Measurements from ENCODE around the gene PNPLA7. TPM values are rescaled to one million over a fixed set of nuclear protein-coding genes. Genes with fewer than 3 reads are reported as not detected.

Gene PNPLA7
- total and polyA plus RNA-seq, 2 of the 8 experiments (the other 6 are each of a cell fraction or from before 2014, with no cell fraction given): 0.35 to 0.47 TPM

DNA sequence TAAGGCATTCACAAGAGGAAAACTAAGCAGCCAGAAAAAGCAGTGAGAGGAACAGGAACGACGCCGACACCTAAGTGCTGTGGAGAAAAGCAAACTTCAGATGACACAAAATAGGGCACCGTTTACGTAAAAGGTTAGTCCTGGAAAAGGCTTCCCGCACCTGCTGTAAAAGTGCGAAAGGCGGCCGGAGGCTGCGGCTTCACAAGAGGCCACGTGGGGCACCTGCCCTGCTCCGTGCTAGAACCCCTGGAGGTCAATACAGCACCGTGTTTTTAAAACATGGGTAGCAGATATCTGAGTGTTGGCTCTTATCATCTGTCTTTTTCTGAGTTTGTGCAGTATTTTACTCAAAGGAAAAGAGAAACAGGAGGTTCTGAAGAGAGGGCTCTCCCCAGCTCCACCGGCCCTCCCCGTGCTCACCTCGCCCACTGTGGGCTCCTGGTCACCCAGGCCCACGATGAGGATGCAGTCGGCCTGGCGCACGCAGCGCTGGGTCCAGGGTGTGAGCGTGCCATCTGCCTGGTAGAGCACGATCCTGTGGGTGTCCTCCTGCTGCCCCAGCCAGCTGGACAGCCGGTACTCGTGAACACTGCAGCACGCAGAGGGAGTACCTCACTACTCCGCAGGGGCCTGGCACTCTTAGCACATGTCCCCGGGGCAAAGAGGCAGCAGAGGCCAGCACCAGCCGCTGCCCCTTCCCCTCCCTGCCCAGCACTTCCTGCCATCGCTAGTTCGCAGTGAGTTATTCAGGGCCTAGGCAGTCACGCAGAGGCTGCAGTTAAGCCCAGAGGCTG is 70.1 kb downstream of the PNPLA7 start:
- H3K23ac ChIP-seq (ENCODE audit: insufficient read length): no peak overlapping the region
- H2BK5ac ChIP-seq (ENCODE audit: low read depth, low read length): no peak overlapping the region
- no peak overlapping the region; the same call in 1 of the 2 replicates for H2BK15ac ChIP-seq (ENCODE audit: low read length)
- H3K27ac ChIP-seq (ENCODE audit: low read depth, low read length): no peak overlapping the region
- FAIRE-seq: no peak
- POLR2A ChIA-PET (ENCODE audit: partially characterized antibody): no interaction called here
- peaks cover 4 to 6% of the 10 kb centered on the region in 2 experiments; a peak in 3 of 4 replicates for H3K9me3 ChIP-seq (ENCODE audit: insufficient read depth in 2 of 2, low read depth in 1 of 2, low read length in 1 of 2)
- no peak overlapping the region for H2BK120ac ChIP-seq (replicated peaks; ENCODE audit: low read depth, low read length)
- no peak overlapping the region; the same call in 1 of the 2 replicates for H4K8ac ChIP-seq (ENCODE audit: extremely low read depth, insufficient read depth, low read length)
- H3K79me2 ChIP-seq (ENCODE audit: control insufficient read depth in 1 of 2, insufficient read depth in 2 of 2, low read length in 2 of 2): no peaks in the 10 kb centered on the region
- no peak overlapping the region for H3K4me2 ChIP-seq (ENCODE audit: insufficient read depth in 1 of 2, low read depth in 2 of 2, low read length in 2 of 2)
- H3K18ac ChIP-seq (ENCODE audit: extremely low read depth, low read length): no peak overlapping the region
- CTCF ChIA-PET (ENCODE audit: partially characterized antibody): interaction anchor here (0.7 to 1.6 kb wide), 3 partner anchors 10 to 36 kb away, joined by 3 to 4 read pairs (median 4); no protein-coding TSS in a partner anchor
- H2AK5ac ChIP-seq (ENCODE audit: low read depth, low read length): peak overlapping the region; percentile 40; the same call in 1 of the 2 replicates
- 0 out of 2 replicates have a peak overlapping the region, but pooled peaks have one; percentile 39 for H2BK12ac ChIP-seq (ENCODE audit: low read depth, low read length)
- no peak overlapping the region for H3K56ac ChIP-seq (replicated peaks; ENCODE audit: insufficient read length, low read depth, low read length)
- H3K79me1 ChIP-seq (ENCODE audit: low read depth, low read length): no peaks in the 10 kb centered on the region
- H3K4ac ChIP-seq (replicated peaks; ENCODE audit: insufficient read length, low read depth, low read length): no peak overlapping the region
- no peak for DNase-seq (ENCODE audit: low read depth in 1 of 2, low spot score in 2 of 2)
- peak overlapping the region; percentile 61; the same call in 1 of the 2 replicates for H2BK20ac ChIP-seq (ENCODE audit: low read length)
- H3K4me3 ChIP-seq (ENCODE audit: extremely low read depth in 1 of 4, insufficient read depth in 2 of 4, low read depth in 3 of 4, low read length in 4 of 4): no peak overlapping the region
- H3K4me1 ChIP-seq (replicated peaks in 1 of 4; ENCODE audit: control insufficient read depth in 3 of 4, insufficient read depth in 4 of 4, low read length in 3 of 4): no peaks in the 10 kb centered on the region; a peak in 2 of 7 replicates
- H3K9ac ChIP-seq (replicated peaks in 1 of 4; ENCODE audit: extremely low read depth in 1 of 4, low read depth in 3 of 4, low read length in 3 of 4): no peak overlapping the region
- H3K14ac ChIP-seq (ENCODE audit: insufficient read length): no peak overlapping the region
- H4K5ac ChIP-seq (ENCODE audit: insufficient read length, low read depth, low read length): no peak overlapping the region
- no peak overlapping the region for H2AFZ ChIP-seq (ENCODE audit: low read length)
- no peaks in the 10 kb centered on the region; a peak in 1 of 7 replicates for H3K27me3 ChIP-seq (replicated peaks in 1 of 4; ENCODE audit: control insufficient read depth in 3 of 4, extremely low read depth in 1 of 4, insufficient read depth in 3 of 4, low read length in 3 of 4)
- TF ChIP-seq CEBPB (IDR thresholded peaks at IDR 0.05; ENCODE audit: low read depth, low read length): no peak
- no peak for TF ChIP-seq CBX8 (IDR thresholded peaks at IDR 0.05; ENCODE audit: borderline replicate concordance, low read depth, low read length)
- TF ChIP-seq MAX (IDR thresholded peaks at IDR 0.05): no peak
- no peak for TF ChIP-seq HDAC6 (IDR thresholded peaks at IDR 0.05; ENCODE audit: low read depth, low read length)
- TF ChIP-seq JUN (IDR thresholded peaks at IDR 0.05; ENCODE audit: low read depth, low read length): no peak
- TF ChIP-seq SP2 (IDR thresholded peaks at IDR 0.05; ENCODE audit: low read length): no peak
- WGBS, 2 experiments (ENCODE audit: extremely low coverage in 1 of 2, insufficient coverage in 1 of 2, insufficient read length in 1 of 2, insufficient replicate concordance in 2 of 2, low coverage in 1 of 2, low lambda C conversion rate in 2 of 2, missing lambda C conversion rate in 1 of 2): 88% methylated on average over 29 of the region's 32 CpGs; no CpG with 5 or more reads in 1 of the 2 experiments
- no peak overlapping the region for H4K91ac ChIP-seq (replicated peaks; ENCODE audit: insufficient read length, low read length)
- no peaks in the 10 kb centered on the region for H3K23me2 ChIP-seq (ENCODE audit: low read depth, low read length)
- no peaks in the 10 kb centered on the region for H4K20me1 ChIP-seq (replicated peaks in 1 of 2; ENCODE audit: control insufficient read depth in 1 of 2, insufficient read depth in 2 of 2, low read length in 2 of 2)
- no peaks in the 10 kb centered on the region for H3K36me3 ChIP-seq (ENCODE audit: control insufficient read depth in 2 of 4, insufficient read depth in 4 of 4, low read length in 3 of 4)

Data from H1 (cell line).